Fibroblast of peridontal ligament (primary cell): Measurements from ENCODE around the gene DENR.
A peak's percentile ranks its signal among the peaks of the same experiment; 100 is the strongest.
"Not testable (repeated sequence)": the region's sequence is repeated elsewhere in the genome, so short reads cannot be mapped to it uniquely, and the experiment has no call there.

ENCODE experiments used
- DNase-seq: peaks from one replicate; pipeline ENCODE4 v3.0.0-alpha.2; 2010; ENCODE audit errors: extremely low read depth

Gene DENR, protein sequence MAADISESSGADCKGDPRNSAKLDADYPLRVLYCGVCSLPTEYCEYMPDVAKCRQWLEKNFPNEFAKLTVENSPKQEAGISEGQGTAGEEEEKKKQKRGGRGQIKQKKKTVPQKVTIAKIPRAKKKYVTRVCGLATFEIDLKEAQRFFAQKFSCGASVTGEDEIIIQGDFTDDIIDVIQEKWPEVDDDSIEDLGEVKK

GRCh38 chr12:122752464-122753318, at the start of gene DENR:
DENR (plus strand) TSS chr12:122752824; CDS start chr12:122753702, 878 bp downstream.
- DNase-seq: peak; percentile 92

- peak; percentile 15 for DNase-seq
Observed at GRCh38 chr12:122702890-122703611, 49.6 kb upstream of the DENR start, which contains the start of gene HCAR2. HCAR2 (minus strand) TSS chr12:122703357; CDS start chr12:122703283, 74 bp downstream.

DNA sequence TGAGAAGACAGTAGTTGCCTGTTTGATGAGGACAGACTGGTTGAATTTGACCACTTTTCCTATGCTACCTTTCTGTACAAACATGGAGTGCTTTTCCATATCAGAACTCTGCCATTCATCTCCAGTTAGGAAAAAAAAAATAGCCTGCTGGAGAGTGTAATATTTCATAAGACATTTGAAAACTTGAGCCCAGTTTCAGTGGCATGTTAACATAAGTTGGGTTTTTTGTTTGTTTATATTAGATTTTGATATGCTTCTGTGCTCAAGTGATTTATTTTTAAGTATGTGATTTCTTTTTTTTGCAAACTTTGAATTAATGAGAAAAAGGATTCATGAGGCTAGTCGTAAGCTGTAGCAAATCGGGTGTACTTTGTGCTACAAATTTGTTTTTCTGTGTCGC, 48.8 kb upstream of the DENR start:
- DNase-seq: peak; percentile 52

- DNase-seq: not testable (repeated sequence)
Observed at GRCh38 chr12:122709287-122709686, 43.3 kb upstream of the DENR start.

DNA sequence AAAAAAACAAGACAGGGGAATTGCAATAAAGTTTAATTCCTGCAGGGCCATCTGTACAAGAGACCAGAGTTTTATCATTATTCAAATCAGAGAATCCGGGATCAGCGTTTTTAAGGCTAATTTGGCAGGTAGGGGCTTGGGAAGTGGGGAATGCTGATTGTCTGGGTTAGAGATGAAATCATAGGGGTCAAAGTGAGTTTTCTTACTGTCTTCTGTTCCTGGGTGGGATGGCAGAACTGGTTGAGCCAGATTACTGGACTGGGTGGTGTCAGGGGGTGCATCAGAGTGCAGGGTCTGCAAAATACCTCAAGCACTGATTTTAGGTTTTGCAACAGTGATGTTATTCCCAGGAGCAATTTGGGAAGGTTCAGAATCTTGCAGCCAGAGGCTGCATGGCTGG, 42.3 kb upstream of the DENR start:
- DNase-seq: not testable (repeated sequence)

GRCh38 chr12:122711266-122711665, 41.4 kb upstream of the DENR start:
- DNase-seq: not testable (repeated sequence)

DNA sequence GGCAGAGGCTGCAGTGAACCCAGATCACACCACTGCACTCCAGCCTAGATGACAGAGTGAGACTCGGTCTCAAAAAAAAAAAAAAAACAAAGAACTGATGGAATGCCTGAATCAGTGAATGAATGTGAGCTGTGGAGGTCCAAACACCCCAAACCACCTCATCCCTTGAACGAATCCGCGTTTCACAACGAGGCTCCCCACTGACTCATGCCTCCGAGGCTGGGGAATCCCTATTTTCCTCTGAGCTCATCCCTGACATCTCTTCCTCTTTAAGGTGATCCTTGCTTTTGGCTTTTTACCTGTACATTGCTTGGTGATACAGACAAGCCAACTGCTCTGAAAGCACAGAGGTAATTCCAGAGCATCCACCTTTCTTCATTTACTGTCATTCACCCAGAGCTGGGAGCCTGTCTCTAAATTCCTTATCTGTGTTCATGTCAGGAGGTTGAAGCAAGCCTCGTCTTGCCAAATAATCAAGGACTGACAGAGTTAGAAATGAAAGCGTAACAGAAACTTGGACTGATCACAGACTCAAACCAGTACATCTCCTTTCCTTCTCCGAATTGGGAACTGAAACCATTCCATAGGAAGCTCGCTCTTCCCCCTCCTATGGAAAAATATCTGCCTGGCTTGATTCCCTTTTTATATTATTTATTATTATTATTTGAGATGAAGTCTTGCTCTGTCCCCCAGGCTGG, 39.0 kb upstream of the DENR start:
- not testable (repeated sequence) for DNase-seq

GRCh38 chr12:122715211-122715610, 37.4 kb upstream of the DENR start:
- not testable (repeated sequence) for DNase-seq

DNA sequence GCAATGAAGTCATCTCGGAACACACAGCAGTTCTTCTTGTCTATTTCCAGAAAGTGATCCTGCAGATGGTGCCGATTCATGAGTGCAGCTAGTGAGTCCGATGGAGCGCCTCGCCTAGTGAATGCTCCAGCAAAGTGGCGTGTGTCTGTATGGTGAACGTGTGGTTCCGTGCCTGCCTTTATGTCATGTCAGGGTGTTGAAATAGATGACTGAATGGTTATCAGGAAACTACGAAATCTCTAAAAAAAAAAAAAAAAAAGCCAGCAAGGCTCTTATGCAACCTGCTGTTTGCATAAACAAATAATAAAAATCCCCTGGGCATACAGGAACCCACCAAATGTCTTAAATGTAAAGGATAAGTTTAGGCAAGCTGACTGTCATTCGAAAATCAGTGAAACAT, 36.0 kb upstream of the DENR start, which contains the start of gene HCAR3:
TSS of gene HCAR3 (minus strand) at position 154 of the 400 bp plus-strand sequence. CDS start at position 80, 74 bp downstream.
- DNase-seq: not testable (repeated sequence)

DNA sequence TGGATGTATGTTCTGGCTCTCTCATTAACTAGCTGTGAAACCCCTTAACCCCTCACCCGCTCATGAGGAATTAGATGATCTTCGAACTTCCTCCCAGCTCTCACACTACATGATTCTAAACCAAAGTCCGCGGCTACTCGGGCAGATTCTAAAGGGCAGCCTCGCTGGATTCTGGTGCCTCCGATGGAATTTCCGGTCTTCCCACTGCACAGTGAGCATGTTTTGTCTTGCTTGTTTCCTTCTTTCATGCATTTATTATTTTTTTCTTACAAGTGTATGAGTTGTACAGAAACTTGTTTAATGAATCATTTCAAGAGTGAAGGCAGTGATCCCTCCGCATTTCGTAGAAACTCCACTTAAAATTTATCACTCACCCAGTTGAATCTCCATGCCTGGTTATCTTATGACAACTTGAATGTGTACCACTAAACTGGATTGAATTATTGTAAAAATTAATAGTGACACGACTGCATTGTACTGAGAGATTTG, 31.5 kb upstream of the DENR start:
- DNase-seq: no peak

GRCh38 chr12:122722387-122722786, 30.2 kb upstream of the DENR start:
- no peak for DNase-seq

DNA sequence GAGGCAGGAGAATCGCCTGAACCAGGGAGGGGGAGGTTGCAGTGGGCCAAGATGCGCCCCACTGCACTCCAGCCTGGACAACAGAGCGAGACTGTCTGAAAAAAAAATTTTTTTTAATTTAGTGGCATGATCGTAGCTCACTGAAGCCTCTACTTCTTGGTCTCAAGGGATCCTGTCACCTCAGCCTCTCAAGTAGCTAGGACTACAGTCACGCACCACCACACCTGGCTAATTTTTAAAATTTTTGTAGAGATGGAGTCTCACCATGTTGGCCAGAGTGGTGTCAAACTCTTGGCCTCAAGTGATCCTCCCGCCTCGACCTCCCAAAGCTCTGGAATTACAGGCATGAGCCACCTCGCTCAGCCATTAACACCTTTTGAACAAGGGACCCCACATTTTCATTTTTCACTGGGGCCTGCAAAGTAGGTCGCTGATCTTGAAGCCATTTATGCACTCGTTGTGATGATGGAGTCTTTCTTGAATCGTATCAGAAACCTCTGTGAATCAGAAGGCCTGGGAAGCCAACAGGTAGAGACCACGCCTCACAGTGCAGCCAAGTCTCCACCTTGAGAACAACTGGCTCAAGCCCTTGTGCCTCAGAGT, 27.9 kb upstream of the DENR start:
- no peak for DNase-seq

DNA sequence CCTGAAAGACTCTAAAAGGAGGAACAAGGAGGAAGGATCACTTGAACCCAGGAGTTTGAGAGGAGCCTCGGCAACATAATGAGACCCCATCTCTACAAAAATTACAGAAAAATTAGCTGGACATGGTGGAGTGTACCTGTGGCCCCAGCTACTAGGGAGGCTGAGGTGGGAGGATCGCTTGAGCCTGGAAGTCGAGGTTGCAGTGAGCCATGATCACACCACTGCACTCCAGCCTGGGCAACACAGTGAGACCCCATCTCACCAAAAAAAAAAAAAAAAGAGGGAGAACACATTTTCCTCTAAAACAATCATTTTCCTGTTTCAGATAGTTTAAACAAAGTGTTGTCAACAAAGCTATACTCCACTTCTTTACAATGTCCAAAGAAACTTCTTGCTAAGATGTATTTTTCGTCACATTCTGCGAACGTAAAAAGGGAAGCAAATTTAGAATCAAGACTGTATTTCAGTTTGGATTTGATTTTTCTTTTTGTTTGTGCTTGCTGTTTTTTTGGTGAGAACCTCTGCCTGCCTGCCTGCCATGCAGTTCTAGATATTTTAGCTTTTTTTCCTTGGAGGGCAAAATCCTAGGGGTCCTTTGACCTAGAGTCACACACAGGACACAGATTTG, 27.1 kb upstream of the DENR start:
- no peak for DNase-seq

GRCh38 chr12:122726080-122726558, 26.5 kb upstream of the DENR start:
- DNase-seq: no peak

- DNase-seq: no peak
Observed at GRCh38 chr12:122729583-122730214, 22.9 kb upstream of the DENR start.

DNA sequence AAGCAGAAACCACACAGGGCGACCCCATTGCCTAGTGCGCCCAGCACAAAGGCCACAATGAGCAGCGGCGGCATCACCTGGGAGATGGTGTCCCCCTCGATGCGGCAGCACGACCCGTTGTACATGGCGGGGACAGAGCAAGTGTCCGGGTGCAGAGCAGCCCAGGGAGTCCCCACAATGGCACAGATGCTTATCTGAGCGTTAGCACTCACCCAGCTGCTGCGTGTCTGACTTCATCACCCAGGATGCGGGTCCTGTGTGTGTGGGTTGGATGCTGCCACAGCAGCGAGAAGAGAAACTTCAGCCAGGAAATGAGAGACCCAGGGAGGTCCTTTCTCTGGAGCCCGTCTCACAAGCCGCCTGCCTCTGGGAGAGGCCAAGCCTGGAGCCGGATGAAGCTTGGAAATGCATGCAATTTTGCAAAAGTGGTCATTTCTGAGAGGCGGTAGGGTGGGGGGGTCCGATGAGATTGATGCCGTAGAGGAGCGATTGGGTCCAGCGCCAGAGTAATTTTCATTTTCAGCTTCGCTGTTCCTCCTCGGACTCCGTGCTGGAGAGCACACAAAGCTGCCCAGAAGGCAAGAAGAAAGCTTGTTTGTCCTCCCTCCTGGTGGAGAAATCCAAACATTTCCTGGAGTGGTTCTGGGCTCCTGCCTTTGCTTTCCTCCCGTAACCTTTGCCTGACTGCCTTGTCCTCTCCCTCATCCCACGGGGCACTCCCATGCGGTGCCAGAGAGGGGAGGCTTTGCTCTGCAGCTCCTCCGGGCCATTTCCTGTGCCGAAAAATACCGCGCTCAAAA, 22.2 kb upstream of the DENR start, which contains the start of gene HCAR1:
TSS of gene HCAR1 (minus strand) at position 630 of the 800 bp plus-strand sequence. CDS start at position 125, 505 bp downstream.
- peak; percentile 60 for DNase-seq

DNA sequence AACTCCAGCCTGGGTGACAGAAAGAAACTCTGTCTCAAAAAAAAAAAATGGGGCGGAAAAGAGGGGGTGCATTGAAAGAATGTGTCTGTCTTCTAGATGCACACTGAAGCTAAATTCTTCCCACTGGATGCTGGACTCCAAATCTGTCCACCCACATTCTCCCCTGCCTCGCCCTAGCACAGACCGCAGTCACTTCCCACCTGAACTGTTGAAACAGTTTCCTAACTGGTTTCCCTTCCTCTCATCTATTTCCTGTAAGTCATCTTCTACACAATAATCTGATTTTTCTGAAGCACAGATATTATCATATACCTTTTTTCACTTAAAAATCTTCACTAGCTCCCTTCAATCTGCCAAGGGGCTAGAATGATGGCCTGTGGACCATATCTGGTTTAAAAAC, 20.5 kb upstream of the DENR start:
- DNase-seq: no peak

- no peak for DNase-seq
Observed at GRCh38 chr12:122732611-122733010, 20.0 kb upstream of the DENR start.

DNA sequence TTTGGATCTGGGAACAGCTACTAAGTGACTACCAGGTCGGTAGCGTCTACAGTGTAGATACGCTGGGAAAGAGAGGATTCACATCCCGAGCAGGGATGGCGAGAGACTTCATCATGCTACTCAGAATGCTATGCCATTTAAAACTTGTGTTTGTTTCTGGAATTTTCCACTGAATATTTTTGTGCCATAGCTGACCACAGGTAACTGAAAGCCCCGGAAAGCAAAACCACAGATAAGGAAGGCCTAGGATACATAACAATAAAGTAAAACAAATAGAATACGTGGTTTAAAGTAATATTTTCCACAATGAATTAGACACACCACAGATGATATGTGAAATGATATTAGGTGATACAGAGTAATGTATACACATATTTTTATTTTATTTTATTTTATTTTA, 14.1 kb upstream of the DENR start:
- DNase-seq: no peak
